Nucleus accumbens (tissue), 56 donors: ENCODE measurements around the gene GRN.

Experiments
- DNase-seq, 56 donors: peaks; one replicate each; lab custom pipeline; 2025; lab: John Stamatoyannopoulos, UW

The GRN gene

GRCh38 chr17:44398692-44399691, 53.9 kb downstream of the GRN start:
- peak in 31 of 56 donors; percentile 6 to 77 (median 37) for DNase-seq

- DNase-seq: peak in 2 of 56 donors; percentile 7 to 12
These were observed 55.2 kb downstream of the GRN start for GRCh38 chr17:44400226-44400847.
